Activated CD8-positive, alpha-beta memory T cell treated with anti-CD3 and anti-CD28 coated beads, Interleukin-2, amount 50 U/mL, for 4 hours (primary cell): ENCODE results near the gene ZMYND10.

Experiments
- DNase-seq: peaks from one replicate; pipeline ENCODE4 v3.0.0-alpha.2; 2020

ZMYND10 gene

DNA sequence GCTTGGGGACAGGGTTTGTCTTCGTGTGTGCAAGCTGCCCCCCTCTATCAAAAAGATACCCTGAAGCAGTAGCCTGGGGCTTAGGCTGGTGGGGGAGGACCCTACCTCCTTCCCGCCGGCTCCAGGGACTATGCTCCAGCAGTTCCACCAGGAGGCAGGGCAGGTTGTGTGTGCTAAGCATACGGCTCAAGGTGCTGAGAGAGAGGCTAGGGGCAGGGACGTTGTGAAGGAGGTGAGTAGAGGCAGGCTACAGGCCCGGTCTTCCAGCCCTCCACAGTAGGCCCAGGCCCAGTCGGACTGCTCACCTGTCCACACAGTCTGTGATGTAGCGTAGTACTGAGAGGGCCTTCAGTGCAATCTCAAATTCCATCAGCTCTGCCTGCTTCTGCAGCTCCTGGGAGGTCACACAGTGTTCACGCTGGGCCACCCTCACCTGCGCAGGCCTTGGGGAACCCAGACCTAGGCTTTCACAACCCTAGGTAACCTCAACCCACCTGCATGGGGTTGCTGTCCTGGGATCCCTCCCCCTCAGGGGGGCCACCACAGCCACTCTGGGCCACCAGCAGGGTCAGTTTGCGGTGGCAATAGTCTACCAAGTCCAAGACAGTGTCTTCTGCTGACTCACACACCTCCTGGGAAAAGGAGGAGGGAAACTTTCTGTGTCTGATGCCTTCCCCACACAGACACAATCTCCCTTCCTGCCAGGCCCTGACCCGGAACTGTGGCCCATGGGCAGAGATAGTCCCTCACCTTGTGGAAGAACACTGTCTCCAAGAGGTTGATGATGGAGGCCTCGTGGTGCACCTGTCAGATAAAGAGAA is 2.5 kb downstream of the ZMYND10 start:
- DNase-seq, result no peak

GRCh38 chr3:50341996-50342650 is 3.4 kb downstream of the ZMYND10 start:
- DNase-seq, result no peak

DNA sequence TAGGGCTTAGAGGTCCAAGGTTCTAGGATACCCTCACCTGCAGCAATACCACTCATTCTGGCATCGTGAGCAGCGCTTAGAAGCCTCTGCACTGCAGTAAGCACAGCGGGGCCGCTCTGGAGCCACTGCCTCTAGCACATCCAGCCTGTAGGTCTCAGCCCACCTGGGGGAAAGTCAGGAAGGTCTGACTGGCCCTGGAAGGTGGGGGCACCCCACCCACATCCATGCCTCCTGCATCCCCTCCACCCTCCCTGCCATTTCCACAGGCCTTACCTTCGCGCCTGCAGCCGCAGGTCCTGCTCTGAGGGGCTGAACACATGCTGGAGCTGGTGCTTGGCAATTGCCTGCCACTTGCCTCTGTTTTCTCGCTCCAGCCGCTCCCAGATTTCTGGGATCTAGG is 4.0 kb downstream of the ZMYND10 start:
- no peak for DNase-seq

DNA sequence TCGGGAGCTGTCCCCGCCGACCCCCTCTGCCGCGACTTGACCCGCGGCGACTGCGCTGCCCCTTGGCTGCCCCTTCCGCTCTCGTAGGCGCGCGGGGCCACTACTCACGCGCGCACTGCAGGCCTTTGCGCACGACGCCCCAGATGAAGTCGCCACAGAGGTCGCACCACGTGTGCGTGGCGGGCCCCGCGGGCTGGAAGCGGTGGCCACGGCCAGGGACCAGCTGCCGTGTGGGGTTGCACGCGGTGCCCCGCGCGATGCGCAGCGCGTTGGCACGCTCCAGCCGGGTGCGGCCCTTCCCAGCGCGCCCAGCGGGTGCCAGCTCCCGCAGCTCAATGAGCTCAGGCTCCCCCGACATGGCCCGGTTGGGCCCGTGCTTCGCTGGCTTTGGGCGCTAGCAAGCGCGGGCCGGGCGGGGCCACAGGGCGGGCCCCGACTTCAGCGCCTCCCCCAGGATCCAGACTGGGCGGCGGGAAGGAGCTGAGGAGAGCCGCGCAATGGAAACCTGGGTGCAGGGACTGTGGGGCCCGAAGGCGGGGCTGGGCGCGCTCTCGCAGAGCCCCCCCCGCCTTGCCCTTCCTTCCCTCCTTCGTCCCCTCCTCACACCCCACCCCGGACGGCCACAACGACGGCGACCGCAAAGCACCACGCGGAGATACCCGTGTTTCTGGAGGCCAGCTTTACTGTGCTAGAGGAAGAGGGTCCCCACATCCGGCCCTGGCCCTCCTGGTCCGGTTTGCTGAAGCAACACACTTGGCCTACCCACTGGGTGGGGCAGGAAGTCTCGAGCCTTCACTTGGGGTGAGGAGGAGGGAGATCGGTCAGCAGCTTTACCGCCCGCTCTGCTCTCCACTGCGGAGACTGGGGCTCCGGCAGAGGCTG is 4.8 kb downstream of the ZMYND10 start, which contains the start of gene RASSF1:
RASSF1 (minus strand) TSS at position 389 of the 882 bp plus-strand sequence; CDS start at position 358, 31 bp downstream.
- DNase-seq, result peak; percentile 53

DNA sequence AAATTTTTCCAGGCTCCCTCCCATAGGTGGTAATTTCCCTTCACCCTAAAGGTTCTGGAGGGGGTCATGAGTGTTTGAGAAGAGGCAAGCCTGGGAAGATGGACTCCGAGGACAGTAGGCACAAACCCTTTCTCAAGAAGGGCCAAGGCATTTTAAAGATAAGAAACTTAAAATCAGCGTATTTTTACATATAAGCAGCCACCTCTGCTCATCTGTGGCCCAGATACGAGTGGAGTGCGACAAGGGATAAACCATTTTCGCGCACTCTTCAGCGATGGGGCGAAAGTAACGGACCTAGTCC is 5.4 kb downstream of the ZMYND10 start:
- no peak for DNase-seq

GRCh38 chr3:50339485-50340146 is 5.9 kb downstream of the ZMYND10 start:
- DNase-seq, result no peak

- DNase-seq, result no peak
Observed at GRCh38 chr3:50338965-50339364, 6.6 kb downstream of the ZMYND10 start.

- DNase-seq, result peak; percentile 94
Observed at GRCh38 chr3:50337175-50337861, 8.2 kb downstream of the ZMYND10 start.

- DNase-seq, result no peak
Observed at GRCh38 chr3:50336452-50337174, 8.9 kb downstream of the ZMYND10 start.

DNA sequence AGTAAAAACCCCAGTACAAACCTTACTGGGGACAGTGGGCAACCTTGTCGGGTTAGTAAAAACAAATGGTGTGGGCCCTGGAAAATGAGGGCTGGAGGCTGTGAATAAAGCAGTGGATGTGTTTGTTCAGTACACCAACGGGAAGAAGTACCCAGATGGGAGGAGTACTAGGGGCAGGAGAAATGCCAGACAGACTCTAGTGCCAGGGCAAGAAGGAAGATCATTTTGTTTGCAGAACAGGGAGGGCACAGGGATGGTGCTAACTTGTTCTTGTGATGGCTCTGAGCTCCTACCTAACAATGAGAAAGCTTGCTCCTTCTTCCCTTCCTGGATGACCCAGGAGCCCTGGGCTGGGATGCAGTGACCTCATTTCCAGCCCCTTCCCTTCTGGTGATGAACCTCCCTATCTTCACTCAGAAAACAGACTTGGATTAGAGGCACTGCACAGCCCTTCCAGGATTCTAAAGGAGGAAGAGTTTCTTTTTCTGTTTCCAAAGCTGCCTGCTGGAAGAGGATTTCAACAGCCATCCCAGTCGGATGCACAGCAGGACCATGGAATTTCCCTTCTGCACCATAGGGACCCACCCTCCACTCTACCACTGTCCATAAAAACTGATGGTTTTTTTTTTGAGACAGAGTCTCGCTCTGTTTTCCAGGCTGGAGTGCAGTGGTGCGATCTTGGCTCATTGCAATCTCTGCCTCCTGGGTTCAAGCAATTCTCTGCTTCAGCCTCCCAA is 11.0 kb downstream of the ZMYND10 start:
- DNase-seq, result no peak

GRCh38 chr3:50333744-50334328 is 11.7 kb downstream of the ZMYND10 start:
- DNase-seq, result no peak

GRCh38 chr3:50331364-50331907 is 14.1 kb downstream of the ZMYND10 start:
- DNase-seq, result no peak

DNA sequence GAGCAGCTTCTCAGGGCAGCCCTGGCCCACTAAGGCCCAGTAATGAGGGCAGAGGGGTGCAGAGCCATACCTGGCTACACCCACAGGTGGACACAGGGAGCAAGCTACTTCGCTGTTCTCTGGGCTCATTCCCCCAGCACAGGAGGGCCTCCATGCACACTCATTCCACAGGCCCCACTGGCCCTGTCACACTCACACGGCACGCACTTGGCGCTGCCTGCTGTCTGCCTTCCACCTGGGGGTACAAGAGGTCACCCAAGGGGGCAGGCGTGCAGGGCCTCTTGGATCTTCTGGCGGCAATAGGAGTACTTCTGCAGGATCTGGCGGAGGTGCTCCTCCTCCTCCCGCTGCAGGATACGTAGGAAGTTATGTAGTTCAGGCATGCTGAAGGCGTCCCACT is 15.2 kb downstream of the ZMYND10 start:
- no peak for DNase-seq

- peak; percentile 94 for DNase-seq
Observed at GRCh38 chr3:50327943-50328691, 17.4 kb downstream of the ZMYND10 start, which contains the start of gene TUSC2. Gene TUSC2 (minus strand): TSS chr3:50328223. CDS start chr3:50328099, 124 bp downstream.

GRCh38 chr3:50327129-50327528 is 18.4 kb downstream of the ZMYND10 start:
- DNase-seq, result no peak

- DNase-seq, result no peak
Observed at GRCh38 chr3:50326182-50326541, 19.4 kb downstream of the ZMYND10 start.

- no peak for DNase-seq
Observed at GRCh38 chr3:50325497-50326181, 19.9 kb downstream of the ZMYND10 start.

GRCh38 chr3:50325113-50325480 is 20.4 kb downstream of the ZMYND10 start:
- DNase-seq, result no peak
